HG03442 (cell line): ENCODE data around the gene SLC26A11.
"Not testable (repeated sequence)": the region's sequence is repeated elsewhere in the genome, so short reads cannot be mapped to it uniquely, and the experiment has no call there.

Source experiments
- ATAC-seq: cut with Tn5 transposase; IDR thresholded peaks from one replicate; pipeline ENCODE4 v1.9.1; 2021; ENCODE audit warnings: mild to moderate bottlenecking, moderate library complexity; ENCODE audit not compliant: unreplicated experiment

Gene SLC26A11

GRCh38 chr17:80300756-80301155 is 80.5 kb downstream of the SLC26A11 start:
- ATAC-seq, result not testable (repeated sequence)
